ENCODE measurements around the gene PDE4A.
A peak's percentile ranks its signal among the peaks of the same experiment; 100 is the strongest.

Gene PDE4A

GRCh38 chr19:10417541-10418234, 2.6 kb upstream of the PDE4A start:
- no peaks in the 10 kb centered on the region for H3K36me3 ChIP-seq (ENCODE audit: control insufficient read depth, insufficient read depth, low read length)
- DNase-seq (ENCODE audit: extremely low read depth, insufficient read length): no peak
- TF ChIP-seq CTCF (IDR thresholded peaks at IDR 0.05; ENCODE audit: insufficient read depth, low read length, poor library complexity, severe bottlenecking): no peak
- no peaks in the 10 kb centered on the region for H3K27me3 ChIP-seq (replicated peaks; ENCODE audit: control insufficient read depth, insufficient read depth, low read length)
- H3K4me3 ChIP-seq (replicated peaks; ENCODE audit: low read depth, low read length): no peak overlapping the region

- no peak for TF ChIP-seq CTCF (IDR thresholded peaks at IDR 0.05; ENCODE audit: insufficient read depth, low read length, poor library complexity, severe bottlenecking)
- no peak for DNase-seq (ENCODE audit: extremely low read depth, insufficient read length)
- Histone ChIP-seq H3K27me3 (replicated peaks; ENCODE audit: control insufficient read depth, insufficient read depth, low read length) (no peaks in the 10 kb centered on the region), H3K4me3 (replicated peaks; ENCODE audit: low read depth, low read length) (no peak overlapping the region), H3K36me3 (ENCODE audit: control insufficient read depth, insufficient read depth, low read length) (no peaks in the 10 kb centered on the region)
Observed at GRCh38 chr19:10418235-10418484, 2.2 kb upstream of the PDE4A start.

GRCh38 chr19:10418485-10419199, 1.7 kb upstream of the PDE4A start:
- peak; percentile 29 for TF ChIP-seq CTCF (IDR thresholded peaks at IDR 0.05; ENCODE audit: insufficient read depth, low read length, poor library complexity, severe bottlenecking)
- no peaks in the 10 kb centered on the region for H3K27me3 ChIP-seq (replicated peaks; ENCODE audit: control insufficient read depth, insufficient read depth, low read length)
- H3K4me3 ChIP-seq (replicated peaks; ENCODE audit: low read depth, low read length): peak overlapping the region; percentile 52
- no peak for DNase-seq (ENCODE audit: extremely low read depth, insufficient read length)
- no peaks in the 10 kb centered on the region for H3K36me3 ChIP-seq (ENCODE audit: control insufficient read depth, insufficient read depth, low read length)

- Histone ChIP-seq H3K4me3 (replicated peaks; ENCODE audit: low read depth, low read length) (peak overlapping the region; percentile 52), H3K36me3 (ENCODE audit: control insufficient read depth, insufficient read depth, low read length) (no peaks in the 10 kb centered on the region), H3K27me3 (replicated peaks; ENCODE audit: control insufficient read depth, insufficient read depth, low read length) (no peaks in the 10 kb centered on the region)
- peak; percentile 8 for TF ChIP-seq CTCF (IDR thresholded peaks at IDR 0.05; ENCODE audit: insufficient read depth, low read length, poor library complexity, severe bottlenecking)
- DNase-seq (ENCODE audit: extremely low read depth, insufficient read length): peak; percentile 79
Observed at GRCh38 chr19:10419200-10419645, 1.1 kb upstream of the PDE4A start.

GRCh38 chr19:10419646-10420443, 493 bp upstream of the PDE4A start:
- Histone ChIP-seq H3K36me3 (ENCODE audit: control insufficient read depth, insufficient read depth, low read length) (no peaks in the 10 kb centered on the region), H3K27me3 (replicated peaks; ENCODE audit: control insufficient read depth, insufficient read depth, low read length) (no peaks in the 10 kb centered on the region), H3K4me3 (replicated peaks; ENCODE audit: low read depth, low read length) (peak overlapping the region; percentile 52)
- DNase-seq (ENCODE audit: extremely low read depth, insufficient read length): peak; percentile 83
- TF ChIP-seq CTCF (IDR thresholded peaks at IDR 0.05; ENCODE audit: insufficient read depth, low read length, poor library complexity, severe bottlenecking): peak; percentile 3
